Loucy (cell line): Measurements from ENCODE around the gene HOXA5.

Source experiments
- EZH2phosphoT487 ChIP-seq: fragments of 200-600 bp; IDR thresholded peaks from 2 replicates; pipeline ENCODE4 v1.6.1; 2018; ENCODE audit warnings: antibody characterized with exemption, mild to moderate bottlenecking, moderate library complexity, borderline replicate concordance
- TF ChIP-seq, protein P1 (sequence below): fragments of 200-600 bp; sonication (generic); conservative IDR thresholded peaks from 2 replicates; pipeline ENCODE4 v1.5.1; 2014; ENCODE audit warnings: mild to moderate bottlenecking, antibody characterized with exemption, low read length

- TF ChIP-seq, protein P1, sequence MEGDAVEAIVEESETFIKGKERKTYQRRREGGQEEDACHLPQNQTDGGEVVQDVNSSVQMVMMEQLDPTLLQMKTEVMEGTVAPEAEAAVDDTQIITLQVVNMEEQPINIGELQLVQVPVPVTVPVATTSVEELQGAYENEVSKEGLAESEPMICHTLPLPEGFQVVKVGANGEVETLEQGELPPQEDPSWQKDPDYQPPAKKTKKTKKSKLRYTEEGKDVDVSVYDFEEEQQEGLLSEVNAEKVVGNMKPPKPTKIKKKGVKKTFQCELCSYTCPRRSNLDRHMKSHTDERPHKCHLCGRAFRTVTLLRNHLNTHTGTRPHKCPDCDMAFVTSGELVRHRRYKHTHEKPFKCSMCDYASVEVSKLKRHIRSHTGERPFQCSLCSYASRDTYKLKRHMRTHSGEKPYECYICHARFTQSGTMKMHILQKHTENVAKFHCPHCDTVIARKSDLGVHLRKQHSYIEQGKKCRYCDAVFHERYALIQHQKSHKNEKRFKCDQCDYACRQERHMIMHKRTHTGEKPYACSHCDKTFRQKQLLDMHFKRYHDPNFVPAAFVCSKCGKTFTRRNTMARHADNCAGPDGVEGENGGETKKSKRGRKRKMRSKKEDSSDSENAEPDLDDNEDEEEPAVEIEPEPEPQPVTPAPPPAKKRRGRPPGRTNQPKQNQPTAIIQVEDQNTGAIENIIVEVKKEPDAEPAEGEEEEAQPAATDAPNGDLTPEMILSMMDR = no peak
- TF ChIP-seq EZH2phosphoT487 = no peak
These were observed 20.4 kb downstream of the HOXA5 start for GRCh38 chr7:27123007-27123476.
